Activated CD4-positive, alpha-beta memory T cell treated with anti-CD3 and anti-CD28 coated beads, Interleukin-2, amount 10 ng/mL, durations not matched to agents 7 days and 5 days (primary cell): Measurements from ENCODE around the gene COL20A1. TPM values are rescaled to one million over a fixed set of nuclear protein-coding genes. Genes with fewer than 3 reads are reported as not detected.
"Not testable (repeated sequence)": the region's sequence is repeated elsewhere in the genome, so short reads cannot be mapped to it uniquely, and the experiment has no call there.

Source experiments
- CTCF ChIA-PET: fragments of 350-600 bp; sonication (Branson Sonifier 250); formaldehyde crosslinking; loops from one replicate; lab custom pipeline; 2021; ENCODE audit warnings: antibody characterized with exemption, inconsistent platforms; lab: Charles Lee
- POLR2A ChIA-PET: fragments of 350-600 bp; sonication (Branson Sonifier 250); formaldehyde crosslinking; loops from one replicate; lab custom pipeline; 2021; ENCODE audit warnings: antibody characterized with exemption; lab: Charles Lee
- DNase-seq: peaks from one replicate; pipeline ENCODE4 v3.0.0-alpha.2; 2020
- H3K27ac Mint-ChIP-seq: one replicate; pipeline ENCODE4 v1.8.0; 2021; ENCODE audit warnings: mild to moderate bottlenecking, mixed read lengths
- H3K27me3 Mint-ChIP-seq: one replicate; pipeline ENCODE4 v1.8.0; 2021; ENCODE audit warnings: mixed read lengths
- H3K36me3 Mint-ChIP-seq: one replicate; pipeline ENCODE4 v1.8.0; 2021; ENCODE audit warnings: low read depth, mixed read lengths
- H3K4me1 Mint-ChIP-seq: one replicate; pipeline ENCODE4 v1.8.0; 2021; ENCODE audit warnings: mixed read lengths
- H3K4me3 Mint-ChIP-seq: one replicate; pipeline ENCODE4 v1.8.0; 2021; ENCODE audit warnings: mild to moderate bottlenecking, mixed read lengths
- H3K9me3 Mint-ChIP-seq: one replicate; pipeline ENCODE4 v1.8.0; 2021; ENCODE audit warnings: mixed read lengths
- total RNA-seq, 2 experiments: library from RNA; stranded (reverse); gene quantifications; one replicate each; pipeline ENCODE4 v1.2.3, GENCODE V29; 2021

The COL20A1 gene
- total RNA-seq, 2 experiments from 2014 or later = not detected

GRCh38 chr20:63305933-63306672 is 13.1 kb downstream of the COL20A1 start:
- H3K4me3 Mint-ChIP-seq, H3K4me1 Mint-ChIP-seq, POLR2A ChIA-PET, CTCF ChIA-PET, DNase-seq, H3K36me3 Mint-ChIP-seq, H3K9me3 Mint-ChIP-seq, H3K27me3 Mint-ChIP-seq, H3K27ac Mint-ChIP-seq: not testable (repeated sequence)

GRCh38 chr20:63306673-63307537 is 13.9 kb downstream of the COL20A1 start:
- peaks cover 2% of the 10 kb centered on the region for H3K9me3 Mint-ChIP-seq
- peaks cover 3% of the 10 kb centered on the region for H3K27me3 Mint-ChIP-seq
- CTCF ChIA-PET = no interaction called here
- POLR2A ChIA-PET = no interaction called here
- H3K36me3 Mint-ChIP-seq = no peaks in the 10 kb centered on the region
- no peak overlapping the region for H3K27ac Mint-ChIP-seq
- no peaks in the 10 kb centered on the region for H3K4me1 Mint-ChIP-seq
- DNase-seq = no peak
- H3K4me3 Mint-ChIP-seq = no peak overlapping the region

- Mint-ChIP-seq H3K4me3 (no peak overlapping the region), H3K27me3 (peaks cover 1% of the 10 kb centered on the region), H3K9me3 (peaks cover 2% of the 10 kb centered on the region), H3K36me3 (no peaks in the 10 kb centered on the region), H3K27ac (no peak overlapping the region), H3K4me1 (no peaks in the 10 kb centered on the region)
- no peak for DNase-seq
- ChIA-PET POLR2A (no interaction called here), CTCF (no interaction called here)
These were observed 14.7 kb downstream of the COL20A1 start for GRCh38 chr20:63307538-63308217.

- no peak overlapping the region for H3K4me3 Mint-ChIP-seq
- no peaks in the 10 kb centered on the region for H3K36me3 Mint-ChIP-seq
These were observed 15.4 kb downstream of the COL20A1 start for GRCh38 chr20:63308218-63308911.

GRCh38 chr20:63309261-63310071 is 16.5 kb downstream of the COL20A1 start:
- no peaks in the 10 kb centered on the region for H3K27me3 Mint-ChIP-seq
- CTCF ChIA-PET = interaction anchor here (1.1 to 3.1 kb wide), 2 partner anchors 25 to 72 kb away, joined by 3 to 16 read pairs; no protein-coding TSS in a partner anchor
- H3K36me3 Mint-ChIP-seq = no peaks in the 10 kb centered on the region
- no peak for DNase-seq
- no peak overlapping the region for H3K4me3 Mint-ChIP-seq
- POLR2A ChIA-PET = no interaction called here
- H3K27ac Mint-ChIP-seq = no peak overlapping the region
- peaks cover 2% of the 10 kb centered on the region for H3K9me3 Mint-ChIP-seq
- H3K4me1 Mint-ChIP-seq = no peaks in the 10 kb centered on the region

More at GRCh38 chr20:63308218-63308911, 15.4 kb downstream of the COL20A1 start:
- Mint-ChIP-seq H3K4me1 (no peaks in the 10 kb centered on the region), H3K9me3 (peaks cover 2% of the 10 kb centered on the region), H3K27me3 (no peaks in the 10 kb centered on the region), H3K27ac (no peak overlapping the region)
- ChIA-PET POLR2A (no interaction called here), CTCF (interaction anchor here (3.1 kb wide), 1 partner anchor 73 kb away, joined by 16 read pairs; no protein-coding TSS in a partner anchor)
- no peak for DNase-seq

- no peaks in the 10 kb centered on the region for H3K27me3 Mint-ChIP-seq
- DNase-seq = no peak
- H3K9me3 Mint-ChIP-seq = no peaks in the 10 kb centered on the region
- no peak overlapping the region for H3K27ac Mint-ChIP-seq
- H3K4me1 Mint-ChIP-seq = no peaks in the 10 kb centered on the region
- ChIA-PET POLR2A (no interaction called here), CTCF (interaction anchor here (1.1 to 3.1 kb wide), 2 partner anchors 24 to 71 kb away, joined by 3 to 16 read pairs; no protein-coding TSS in a partner anchor)
- H3K4me3 Mint-ChIP-seq = no peak overlapping the region
- H3K36me3 Mint-ChIP-seq = no peaks in the 10 kb centered on the region
These were observed 17.4 kb downstream of the COL20A1 start for GRCh38 chr20:63310265-63310991.

GRCh38 chr20:63311186-63311832 is 18.3 kb downstream of the COL20A1 start:
- Mint-ChIP-seq H3K27me3 (no peaks in the 10 kb centered on the region), H3K4me3 (no peak overlapping the region), H3K9me3 (no peaks in the 10 kb centered on the region), H3K4me1 (no peaks in the 10 kb centered on the region), H3K36me3 (no peaks in the 10 kb centered on the region), H3K27ac (no peak overlapping the region)
- ChIA-PET CTCF (interaction anchor here (3.1 kb wide), 1 partner anchor 70 kb away, joined by 16 read pairs; no protein-coding TSS in a partner anchor), POLR2A (no interaction called here)
- no peak for DNase-seq

- no peaks in the 10 kb centered on the region for H3K27me3 Mint-ChIP-seq
- POLR2A ChIA-PET = no interaction called here
- H3K4me1 Mint-ChIP-seq = no peaks in the 10 kb centered on the region
- H3K9me3 Mint-ChIP-seq = no peaks in the 10 kb centered on the region
- no peak overlapping the region for H3K4me3 Mint-ChIP-seq
- no peaks in the 10 kb centered on the region for H3K36me3 Mint-ChIP-seq
- H3K27ac Mint-ChIP-seq = no peak overlapping the region
- DNase-seq = no peak
- CTCF ChIA-PET = no interaction called here
These were observed 18.9 kb downstream of the COL20A1 start for GRCh38 chr20:63311833-63312243.

GRCh38 chr20:63312273-63312672 is 19.3 kb downstream of the COL20A1 start:
- no peak overlapping the region for H3K4me3 Mint-ChIP-seq
- POLR2A ChIA-PET = no interaction called here
- no peaks in the 10 kb centered on the region for H3K9me3 Mint-ChIP-seq
- no peak for DNase-seq
- H3K4me1 Mint-ChIP-seq = no peaks in the 10 kb centered on the region
- H3K27me3 Mint-ChIP-seq = no peaks in the 10 kb centered on the region
- no peak overlapping the region for H3K27ac Mint-ChIP-seq
- CTCF ChIA-PET = no interaction called here
- H3K36me3 Mint-ChIP-seq = no peaks in the 10 kb centered on the region

GRCh38 chr20:63312690-63313348 is 19.8 kb downstream of the COL20A1 start:
- Mint-ChIP-seq H3K27me3 (no peaks in the 10 kb centered on the region), H3K9me3 (no peaks in the 10 kb centered on the region), H3K4me1 (no peaks in the 10 kb centered on the region), H3K36me3 (no peaks in the 10 kb centered on the region), H3K4me3 (no peak overlapping the region), H3K27ac (no peak overlapping the region)
- ChIA-PET CTCF (interaction anchor here (0.6 kb wide), 1 partner anchor 122 kb away, joined by 4 read pairs; no protein-coding TSS in a partner anchor), POLR2A (no interaction called here)
- no peak for DNase-seq
